ENCODE results near the gene C1QTNF6.

C1QTNF6 gene

GRCh38 chr22:37223965-37224551 is 36.0 kb upstream of the C1QTNF6 start:
- peak; percentile 31 for DNase-seq (ENCODE audit: low spot score)

GRCh38 chr22:37222440-37222971 is 34.5 kb upstream of the C1QTNF6 start:
- peak; percentile 63 for DNase-seq (ENCODE audit: low spot score)

GRCh38 chr22:37221424-37222333 is 33.6 kb upstream of the C1QTNF6 start:
- no peak for DNase-seq (ENCODE audit: low spot score)

GRCh38 chr22:37220543-37220981 is 32.5 kb upstream of the C1QTNF6 start:
- DNase-seq (ENCODE audit: low spot score): peak; percentile 32

GRCh38 chr22:37219533-37219932 is 31.5 kb upstream of the C1QTNF6 start:
- no peak for DNase-seq (ENCODE audit: low spot score)

- DNase-seq (ENCODE audit: low spot score): peak; percentile 84
Measured at GRCh38 chr22:37218771-37219411, 30.8 kb upstream of the C1QTNF6 start.

GRCh38 chr22:37218399-37218770 is 30.3 kb upstream of the C1QTNF6 start:
- no peak for DNase-seq (ENCODE audit: low spot score)

GRCh38 chr22:37215890-37216289 is 27.8 kb upstream of the C1QTNF6 start:
- DNase-seq (ENCODE audit: low spot score): no peak

- DNase-seq (ENCODE audit: low spot score): no peak
Measured at GRCh38 chr22:37214731-37215030, 26.6 kb upstream of the C1QTNF6 start.

GRCh38 chr22:37213941-37214730 is 26.1 kb upstream of the C1QTNF6 start:
- DNase-seq (ENCODE audit: low spot score): no peak

- DNase-seq (ENCODE audit: low spot score): no peak
Measured at GRCh38 chr22:37213218-37213855, 25.3 kb upstream of the C1QTNF6 start.

- DNase-seq (ENCODE audit: low spot score): no peak
Measured at GRCh38 chr22:37212174-37212906, 24.3 kb upstream of the C1QTNF6 start, which contains the start of gene SSTR3. Gene SSTR3, minus strand, starts transcription at chr22:37212477. Its CDS starts 4,674 bp downstream, at chr22:37207803.

GRCh38 chr22:37211866-37212173 is 23.8 kb upstream of the C1QTNF6 start:
- DNase-seq (ENCODE audit: low spot score): no peak

GRCh38 chr22:37211075-37211865 is 23.2 kb upstream of the C1QTNF6 start:
- no peak for DNase-seq (ENCODE audit: low spot score)

GRCh38 chr22:37210041-37210803 is 22.2 kb upstream of the C1QTNF6 start:
- DNase-seq (ENCODE audit: low spot score): no peak

- DNase-seq (ENCODE audit: low spot score): no peak
Measured at GRCh38 chr22:37209140-37209845, 21.2 kb upstream of the C1QTNF6 start.

- DNase-seq (ENCODE audit: low spot score): no peak
Measured at GRCh38 chr22:37208401-37209139, 20.5 kb upstream of the C1QTNF6 start.

GRCh38 chr22:37207981-37208380 is 19.9 kb upstream of the C1QTNF6 start:
- peak; percentile 30 for DNase-seq (ENCODE audit: low spot score)
